HUES6 (cell line): Measurements from ENCODE around the gene MACROD1.
A peak's percentile ranks its signal among the peaks of the same experiment; 100 is the strongest.

ENCODE experiments used
- H3K27ac ChIP-seq: 2 replicates; pipeline ENCODE4 v1.7.0; 2013; ENCODE audit warnings: low read depth, mild to moderate bottlenecking, low read length, inconsistent platforms
- H3K27me3 ChIP-seq: 2 replicates; pipeline ENCODE4 v1.6.1; 2013; ENCODE audit warnings: low read length; ENCODE audit not compliant: control insufficient read depth, insufficient read depth
- H3K36me3 ChIP-seq: 2 replicates; pipeline ENCODE4 v1.6.1; 2013; ENCODE audit warnings: low read length; ENCODE audit not compliant: control insufficient read depth, insufficient read depth
- H3K4me1 ChIP-seq: 2 replicates; pipeline ENCODE4 v1.6.1; 2013; ENCODE audit warnings: low read length; ENCODE audit not compliant: control insufficient read depth, insufficient read depth
- H3K4me3 ChIP-seq: 2 replicates; pipeline ENCODE4 v1.5.1; 2013; ENCODE audit warnings: low read depth, low read length
- H3K9ac ChIP-seq: one replicate; pipeline ENCODE4 v1.6.1; 2013; ENCODE audit warnings: mild to moderate bottlenecking, low read length
- H3K9me3 ChIP-seq: 2 replicates; pipeline ENCODE4 v1.6.1; 2013; ENCODE audit warnings: low read depth, low read length; ENCODE audit not compliant: control insufficient read depth, insufficient read depth

The MACROD1 gene

GRCh38 chr11:64065141-64065465 is 100.8 kb downstream of the MACROD1 start:
- Histone ChIP-seq H3K27ac (no peak overlapping the region), H3K4me3 (no peak overlapping the region), H3K36me3 (no peaks in the 10 kb centered on the region), H3K9ac (no peak overlapping the region), H3K4me1 (peaks cover 16% of the 10 kb centered on the region), H3K27me3 (peaks cover 80% of the 10 kb centered on the region), H3K9me3 (no peaks in the 10 kb centered on the region)

GRCh38 chr11:64064374-64065140 is 101.4 kb downstream of the MACROD1 start:
- H3K27ac ChIP-seq = no peak overlapping the region
- H3K4me1 ChIP-seq = peaks cover 16% of the 10 kb centered on the region
- peaks cover 80% of the 10 kb centered on the region for H3K27me3 ChIP-seq
- H3K9ac ChIP-seq = no peak overlapping the region
- H3K9me3 ChIP-seq = no peaks in the 10 kb centered on the region
- no peak overlapping the region for H3K4me3 ChIP-seq
- no peaks in the 10 kb centered on the region for H3K36me3 ChIP-seq

GRCh38 chr11:64063777-64064176 is 102.1 kb downstream of the MACROD1 start:
- Histone ChIP-seq H3K4me1 (peaks cover 11% of the 10 kb centered on the region), H3K9me3 (no peaks in the 10 kb centered on the region), H3K27me3 (peaks cover 83% of the 10 kb centered on the region), H3K9ac (no peak overlapping the region), H3K27ac (no peak overlapping the region), H3K36me3 (no peaks in the 10 kb centered on the region), H3K4me3 (no peak overlapping the region)

GRCh38 chr11:64062185-64063039 is 103.5 kb downstream of the MACROD1 start:
- Histone ChIP-seq H3K4me3 (no peak overlapping the region), H3K27me3 (peaks cover 86% of the 10 kb centered on the region), H3K36me3 (no peaks in the 10 kb centered on the region), H3K9me3 (no peaks in the 10 kb centered on the region), H3K4me1 (peaks cover 8% of the 10 kb centered on the region), H3K27ac (no peak overlapping the region), H3K9ac (no peak overlapping the region)

- Histone ChIP-seq H3K27ac (no peak overlapping the region), H3K4me1 (peaks cover 7% of the 10 kb centered on the region), H3K9ac (no peak overlapping the region), H3K36me3 (no peaks in the 10 kb centered on the region), H3K9me3 (no peaks in the 10 kb centered on the region), H3K27me3 (peaks cover 90% of the 10 kb centered on the region), H3K4me3 (peak overlapping the region; percentile 51)
These were observed 105.0 kb downstream of the MACROD1 start for GRCh38 chr11:64060861-64061444.

DNA sequence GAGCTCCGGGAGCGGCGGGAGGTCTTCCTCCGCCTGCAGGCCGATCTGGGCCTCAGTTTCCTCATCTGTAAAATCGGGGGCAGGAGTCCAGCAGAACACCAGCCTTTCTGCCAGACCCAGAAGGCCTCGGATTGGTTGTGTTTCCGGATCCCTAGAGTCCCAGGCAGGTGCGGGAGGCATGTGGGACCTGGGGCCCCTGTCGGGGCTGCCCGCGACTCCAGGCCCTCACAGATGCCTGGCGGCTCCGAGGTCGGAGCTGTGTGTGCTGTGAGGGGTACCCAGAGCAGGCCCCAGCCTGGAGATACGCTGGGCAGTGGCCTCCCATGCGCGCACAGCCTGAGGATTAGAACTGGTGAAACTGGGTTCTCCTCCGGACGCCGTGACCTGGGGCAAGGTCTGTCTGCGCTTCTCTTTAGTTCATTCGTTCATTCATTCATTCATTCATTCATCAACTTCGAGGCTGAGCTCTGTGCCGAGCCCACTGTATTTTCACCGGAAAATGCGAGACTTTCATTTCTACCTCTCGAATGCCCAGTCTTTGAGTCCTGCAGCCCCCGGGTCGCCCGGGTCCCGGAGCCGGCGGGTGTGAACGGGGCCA is 105.6 kb downstream of the MACROD1 start:
- Histone ChIP-seq H3K9me3 (no peaks in the 10 kb centered on the region), H3K9ac (no peak overlapping the region), H3K27me3 (peaks cover 96% of the 10 kb centered on the region), H3K4me3 (peak overlapping the region; percentile 51), H3K4me1 (peaks cover 12% of the 10 kb centered on the region), H3K27ac (no peak overlapping the region), H3K36me3 (no peaks in the 10 kb centered on the region)

DNA sequence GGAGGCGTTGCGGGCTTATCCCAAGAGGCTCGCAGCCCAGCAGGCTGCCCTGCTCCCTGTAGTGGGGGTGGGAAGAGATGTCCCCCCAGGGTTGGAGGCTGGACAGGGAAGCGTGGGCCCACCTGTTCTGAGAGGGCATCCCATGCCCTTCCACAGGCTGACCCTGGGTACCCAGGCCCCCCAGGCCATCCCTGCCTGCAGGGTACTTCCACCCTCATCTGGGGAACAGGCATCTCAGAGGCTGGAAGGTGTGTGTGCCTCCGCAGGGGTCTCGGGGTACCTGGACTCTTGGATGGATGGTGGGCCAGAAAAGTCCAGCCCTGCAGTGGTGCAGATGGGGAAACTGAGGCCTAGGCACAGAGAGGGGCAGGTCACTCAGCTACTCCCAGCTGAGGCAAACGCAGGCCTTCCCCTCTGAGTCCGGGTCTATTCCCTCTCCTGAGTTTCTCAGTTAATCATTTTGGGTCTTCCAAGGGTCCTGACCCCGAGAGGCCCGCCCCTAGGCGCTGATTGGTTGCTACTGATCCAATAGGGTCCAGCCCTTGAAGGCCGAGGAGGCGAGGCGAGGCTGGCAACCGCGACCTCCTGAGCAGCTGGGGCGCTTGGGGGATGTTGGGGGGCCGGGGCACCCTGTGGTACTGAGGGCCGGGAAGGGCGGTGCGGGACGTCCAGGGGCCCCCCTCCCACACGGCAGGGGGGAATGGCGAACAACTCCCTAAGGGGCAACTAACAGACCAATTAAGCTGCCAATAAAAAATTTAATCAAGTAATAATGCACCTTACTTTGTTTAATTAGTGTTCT is 106.4 kb downstream of the MACROD1 start:
- Histone ChIP-seq H3K9me3 (no peaks in the 10 kb centered on the region), H3K27me3 (peaks cover 98% of the 10 kb centered on the region), H3K4me1 (peaks cover 20% of the 10 kb centered on the region), H3K27ac (no peak overlapping the region), H3K4me3 (no peak overlapping the region), H3K9ac (no peak overlapping the region), H3K36me3 (no peaks in the 10 kb centered on the region)

DNA sequence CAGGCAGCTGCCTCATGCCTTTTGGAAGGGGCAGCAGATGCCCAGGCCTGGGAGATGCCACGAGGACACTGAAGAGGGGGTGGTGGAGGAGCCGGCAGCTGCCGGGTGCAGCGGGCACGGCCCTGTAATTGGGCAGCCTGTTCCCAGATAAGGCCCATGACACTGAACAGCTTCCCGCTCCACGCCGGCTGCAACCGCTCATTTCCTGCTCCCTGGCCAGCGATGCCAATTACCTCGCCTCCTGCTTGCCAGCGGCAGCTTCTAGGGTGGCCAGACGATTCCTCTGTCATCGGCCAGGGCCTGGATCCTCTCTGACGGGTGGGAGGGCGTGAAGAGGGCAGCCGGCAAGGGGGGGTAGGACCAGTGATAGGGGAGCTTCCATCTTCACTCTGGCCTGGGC is 107.4 kb downstream of the MACROD1 start:
- H3K9me3 ChIP-seq = no peaks in the 10 kb centered on the region
- H3K9ac ChIP-seq = no peak overlapping the region
- H3K36me3 ChIP-seq = no peaks in the 10 kb centered on the region
- peaks cover 95% of the 10 kb centered on the region for H3K27me3 ChIP-seq
- H3K4me1 ChIP-seq = peaks cover 30% of the 10 kb centered on the region
- H3K4me3 ChIP-seq = no peak overlapping the region
- H3K27ac ChIP-seq = no peak overlapping the region

GRCh38 chr11:64057890-64058289 is 108.0 kb downstream of the MACROD1 start:
- no peak overlapping the region for H3K9ac ChIP-seq
- H3K27me3 ChIP-seq = peaks cover 93% of the 10 kb centered on the region
- peaks cover 36% of the 10 kb centered on the region for H3K4me1 ChIP-seq

GRCh38 chr11:64056861-64057260 is 109.1 kb downstream of the MACROD1 start:
- H3K27me3 ChIP-seq = peaks cover 89% of the 10 kb centered on the region
- H3K4me3 ChIP-seq = no peak overlapping the region
- H3K9me3 ChIP-seq = no peaks in the 10 kb centered on the region
- no peak overlapping the region for H3K27ac ChIP-seq
- H3K9ac ChIP-seq = no peak overlapping the region
- peaks cover 44% of the 10 kb centered on the region for H3K4me1 ChIP-seq
- no peaks in the 10 kb centered on the region for H3K36me3 ChIP-seq

More at GRCh38 chr11:64057890-64058289, 108.0 kb downstream of the MACROD1 start:
- Histone ChIP-seq H3K4me3 (no peak overlapping the region), H3K36me3 (no peaks in the 10 kb centered on the region), H3K9me3 (no peaks in the 10 kb centered on the region), H3K27ac (no peak overlapping the region)
